CD8-positive, alpha-beta memory T cell (primary cell): Measurements from ENCODE around the gene ZNF784. TPM values are rescaled to one million over a fixed set of nuclear protein-coding genes. Genes with fewer than 3 reads are reported as not detected.

Experiments used
- CTCF ChIA-PET: fragments of 350-600 bp; sonication (Branson Sonifier 250); formaldehyde crosslinking; loops from one replicate; lab custom pipeline; 2021; ENCODE audit warnings: antibody characterized with exemption; lab: Charles Lee
- POLR2A ChIA-PET: fragments of 350-600 bp; sonication (Branson Sonifier 250); formaldehyde crosslinking; loops from one replicate; lab custom pipeline; 2021; ENCODE audit warnings: antibody characterized with exemption; lab: Charles Lee
- DNase-seq, 5 donors: peaks; one replicate each; pipeline versions ENCODE4 v3.0.0 to v3.0.0-alpha.2; 2020 to 2022; ENCODE audit warnings: mixed read lengths in 1 of 5
- H3K27ac ChIP-seq: one replicate; pipeline ENCODE4 v1.7.0; 2013; ENCODE audit warnings: low read depth, mild to moderate bottlenecking, low read length, moderate library complexity
- H3K27me3 ChIP-seq: 2 replicates; pipeline ENCODE4 v1.7.0; 2013; ENCODE audit warnings: low read length, mild to moderate bottlenecking; ENCODE audit not compliant: insufficient read depth, poor library complexity, severe bottlenecking
- H3K36me3 ChIP-seq: 2 replicates; pipeline ENCODE4 v1.7.0; 2013; ENCODE audit warnings: mild to moderate bottlenecking, low read length, moderate library complexity; ENCODE audit not compliant: insufficient read depth
- H3K4me1 ChIP-seq: 2 replicates; pipeline ENCODE4 v1.7.0; 2013; ENCODE audit warnings: mild to moderate bottlenecking, low read length, moderate library complexity; ENCODE audit not compliant: insufficient read depth
- H3K4me3 ChIP-seq: 2 replicates; pipeline ENCODE4 v1.7.0; 2013; ENCODE audit warnings: mild to moderate bottlenecking, low read length
- H3K9me3 ChIP-seq: 2 replicates; pipeline ENCODE4 v1.7.0; 2013; ENCODE audit warnings: mild to moderate bottlenecking, low read length
- H3K27ac Mint-ChIP-seq, 8 donors: one replicate each; pipeline ENCODE4 v1.8.0; 2020 to 2021; ENCODE audit warnings: mixed read lengths in 8 of 8, mild to moderate bottlenecking in 6 of 8, inconsistent platforms in 3 of 8, moderate library complexity in 3 of 8
- H3K27me3 Mint-ChIP-seq, 2 donors: one replicate each; pipeline ENCODE4 v1.8.0; 2020 to 2021; ENCODE audit warnings: mixed read lengths in 2 of 2, mild to moderate bottlenecking in 1 of 2, moderate library complexity in 1 of 2
- H3K36me3 Mint-ChIP-seq, 3 donors: one replicate each; pipeline ENCODE4 v1.8.0; 2020 to 2021; ENCODE audit warnings: mixed read lengths in 3 of 3, inconsistent platforms in 1 of 3, mild to moderate bottlenecking in 1 of 3
- H3K4me1 Mint-ChIP-seq, 3 donors: one replicate each; pipeline ENCODE4 v1.8.0; 2020 to 2021; ENCODE audit warnings: mixed read lengths in 3 of 3, inconsistent platforms in 1 of 3, mild to moderate bottlenecking in 1 of 3
- H3K4me3 Mint-ChIP-seq, 7 donors: one replicate each; pipeline ENCODE4 v1.8.0; 2020 to 2021; ENCODE audit warnings: mixed read lengths in 7 of 7, mild to moderate bottlenecking in 6 of 7, moderate library complexity in 4 of 7, inconsistent platforms in 2 of 7
- H3K9me3 Mint-ChIP-seq, 5 donors: one replicate each; pipeline ENCODE4 v1.8.0; 2020 to 2022; ENCODE audit warnings: mixed read lengths in 5 of 5, mild to moderate bottlenecking in 3 of 5, moderate library complexity in 2 of 5, inconsistent platforms in 1 of 5
- polyA plus RNA-seq: library from polyadenylated mRNA; unstranded; fragments of 300-500 nt; fragmentation: Illumina TruSeq; gene quantifications from one replicate; pipeline ENCODE4 v1.2.3, GENCODE V29; 2021
- total RNA-seq, 2 experiments: library from RNA; stranded (reverse); gene quantifications; one replicate each; pipeline ENCODE4 v1.2.3, GENCODE V29; 2021

The ZNF784 gene
- total and polyA plus RNA-seq, 3 experiments from 2014 or later = 1.0 to 2.9 (median 2.6) TPM

- H3K9me3 ChIP-seq = no peaks in the 10 kb centered on the region
- peak overlapping the region in 3 of 8 donors; percentile 23 to 60 (median 42) for H3K27ac Mint-ChIP-seq
- H3K27me3 ChIP-seq = no peaks in the 10 kb centered on the region
- H3K36me3 Mint-ChIP-seq = peaks cover 0 to 15% (median 0%) of the 10 kb centered on the region in 3 donors
- H3K4me3 Mint-ChIP-seq = peak overlapping the region in 5 of 7 donors; percentile 23 to 82 (median 39)
- ChIA-PET CTCF (interaction anchor here (3.9 kb wide), 1 partner anchor 19 kb away, joined by 26 read pairs; no protein-coding TSS in a partner anchor), POLR2A (interaction anchor here (0.5 kb wide), 1 partner anchor 26 kb away, joined by 3 read pairs; the partner anchor contains the start of gene ZNF784)
- no peaks in the 10 kb centered on the region for H3K36me3 ChIP-seq
- H3K4me1 Mint-ChIP-seq = peaks cover 11 to 32% (median 14%) of the 10 kb centered on the region in 3 donors
- H3K4me1 ChIP-seq = peaks cover 19% of the 10 kb centered on the region
- H3K4me3 ChIP-seq = no peak overlapping the region
- H3K27ac ChIP-seq = no peak overlapping the region
- H3K9me3 Mint-ChIP-seq = peaks cover 0 to 3% (median 0%) of the 10 kb centered on the region in 5 donors
- H3K27me3 Mint-ChIP-seq = peaks cover 0 to 7% of the 10 kb centered on the region in 2 donors
- no peak for DNase-seq
These were observed 26.4 kb upstream of the ZNF784 start for GRCh38 chr19:55650602-55651230.

GRCh38 chr19:55650126-55650557 lies 25.8 kb upstream of the ZNF784 start:
- peak overlapping the region in 5 of 7 donors; percentile 28 to 82 (median 41) for H3K4me3 Mint-ChIP-seq
- H3K9me3 Mint-ChIP-seq = peaks cover 0 to 3% (median 0%) of the 10 kb centered on the region in 5 donors
- POLR2A ChIA-PET = interaction anchor here (0.5 kb wide), 1 partner anchor 26 kb away, joined by 3 read pairs; the partner anchor contains the start of gene ZNF784
- no peak overlapping the region for H3K27ac Mint-ChIP-seq
- H3K9me3 ChIP-seq = no peaks in the 10 kb centered on the region
- peaks cover 4% of the 10 kb centered on the region for H3K36me3 ChIP-seq
- CTCF ChIA-PET = interaction anchor here (3.9 kb wide), 1 partner anchor 18 kb away, joined by 26 read pairs; no protein-coding TSS in a partner anchor
- peaks cover 0 to 16% (median 0%) of the 10 kb centered on the region in 3 donors for H3K36me3 Mint-ChIP-seq
- peaks cover 10 to 33% (median 16%) of the 10 kb centered on the region in 3 donors for H3K4me1 Mint-ChIP-seq
- no peak for DNase-seq
- H3K27me3 Mint-ChIP-seq = peaks cover 0 to 7% of the 10 kb centered on the region in 2 donors
- H3K27me3 ChIP-seq = no peaks in the 10 kb centered on the region
- H3K4me1 ChIP-seq = peaks cover 16% of the 10 kb centered on the region
- H3K27ac ChIP-seq = no peak overlapping the region
- H3K4me3 ChIP-seq = no peak overlapping the region

- Mint-ChIP-seq H3K27me3 (peaks cover 0 to 7% of the 10 kb centered on the region in 2 donors), H3K9me3 (peaks cover 0 to 3% (median 0%) of the 10 kb centered on the region in 5 donors), H3K36me3 (peaks cover 0 to 16% (median 0%) of the 10 kb centered on the region in 3 donors), H3K4me3 (peak overlapping the region in 6 of 7 donors; percentile 55 to 80 (median 72)), H3K27ac (peak overlapping the region in 2 of 8 donors; percentile 46 to 70), H3K4me1 (peaks cover 11 to 35% (median 17%) of the 10 kb centered on the region in 3 donors)
- Histone ChIP-seq H3K4me3 (no peak overlapping the region), H3K36me3 (peaks cover 4% of the 10 kb centered on the region), H3K27me3 (no peaks in the 10 kb centered on the region), H3K4me1 (peaks cover 17% of the 10 kb centered on the region), H3K9me3 (no peaks in the 10 kb centered on the region), H3K27ac (peak overlapping the region; percentile 69)
- CTCF ChIA-PET = interaction anchor here (0.8 to 3.9 kb wide), 3 partner anchors 10 to 17 kb away, joined by 3 to 26 read pairs (median 3); no protein-coding TSS in a partner anchor
- no peak for DNase-seq
- POLR2A ChIA-PET = interaction anchor here (0.5 kb wide), 1 partner anchor 23 kb away, joined by 4 read pairs; no protein-coding TSS in a partner anchor
These were observed 25.1 kb upstream of the ZNF784 start for GRCh38 chr19:55649268-55650125.

GRCh38 chr19:55648585-55649267 lies 24.4 kb upstream of the ZNF784 start:
- Mint-ChIP-seq H3K27ac (peak overlapping the region in 1 of 8 donors; percentile 46), H3K27me3 (peaks cover 0 to 1% of the 10 kb centered on the region in 2 donors), H3K4me1 (peaks cover 17 to 43% (median 24%) of the 10 kb centered on the region in 3 donors), H3K36me3 (peaks cover 0 to 13% (median 0%) of the 10 kb centered on the region in 3 donors), H3K4me3 (peak overlapping the region; percentile 58 to 87 (median 67)), H3K9me3 (peaks cover 0 to 2% (median 0%) of the 10 kb centered on the region in 5 donors)
- peak overlapping the region; percentile 69 for H3K27ac ChIP-seq
- ChIA-PET POLR2A (interaction anchor here (3.0 kb wide), 1 partner anchor 13 kb away, joined by 12 read pairs; no protein-coding TSS in a partner anchor), CTCF (interaction anchor here (0.8 to 3.9 kb wide), 4 partner anchors 10 to 17 kb away, joined by 3 to 26 read pairs (median 10); no protein-coding TSS in a partner anchor)
- peak overlapping the region; percentile 63 for H3K4me3 ChIP-seq
- peaks cover 24% of the 10 kb centered on the region for H3K4me1 ChIP-seq
- H3K36me3 ChIP-seq = peaks cover 4% of the 10 kb centered on the region
- no peaks in the 10 kb centered on the region for H3K27me3 ChIP-seq
- no peaks in the 10 kb centered on the region for H3K9me3 ChIP-seq
- DNase-seq = no peak

- CTCF ChIA-PET = interaction anchor here (1.0 to 3.9 kb wide), 3 partner anchors 9 to 16 kb away, joined by 3 to 26 read pairs (median 18); no protein-coding TSS in a partner anchor
- no peaks in the 10 kb centered on the region for H3K27me3 ChIP-seq
- Mint-ChIP-seq H3K27ac (peak within 1 kb of the TSS in 6 of 8 donors; percentile 61 to 86 (median 66)), H3K27me3 (no peaks in the 10 kb centered on the region), H3K36me3 (peaks cover 0 to 13% (median 0%) of the 10 kb centered on the region in 3 donors), H3K4me1 (peaks cover 23 to 46% (median 30%) of the 10 kb centered on the region in 3 donors), H3K9me3 (peaks cover 0 to 5% (median 0%) of the 10 kb centered on the region in 5 donors), H3K4me3 (peak within 1 kb of the TSS; percentile 67 to 87 (median 73))
- no peaks in the 10 kb centered on the region for H3K9me3 ChIP-seq
- peaks cover 28% of the 10 kb centered on the region for H3K4me1 ChIP-seq
- POLR2A ChIA-PET = interaction anchor here (0.7 to 3.0 kb wide), 4 partner anchors 12 to 24 kb away, joined by 3 to 12 read pairs (median 4); partner anchors contain the start of gene ZNF784
- peak in 3 of 5 donors; percentile 31 to 72 (median 63) for DNase-seq
- H3K27ac ChIP-seq = peak within 1 kb of the TSS; percentile 69
- peaks cover 4% of the 10 kb centered on the region for H3K36me3 ChIP-seq
- H3K4me3 ChIP-seq = peak within 1 kb of the TSS; percentile 63
These were observed 23.6 kb upstream of the ZNF784 start, which contains the start of gene CCDC106 for GRCh38 chr19:55647732-55648584. Gene CCDC106, plus strand, starts transcription at chr19:55648212. Its CDS starts 835 bp downstream, at chr19:55649047.

- Histone ChIP-seq H3K27me3 (no peaks in the 10 kb centered on the region), H3K4me1 (peaks cover 29% of the 10 kb centered on the region), H3K4me3 (peak overlapping the region; percentile 63), H3K9me3 (no peaks in the 10 kb centered on the region), H3K36me3 (peaks cover 4% of the 10 kb centered on the region), H3K27ac (peak overlapping the region; percentile 69)
- peaks cover 0 to 5% (median 0%) of the 10 kb centered on the region in 5 donors for H3K9me3 Mint-ChIP-seq
- H3K4me1 Mint-ChIP-seq = peaks cover 27 to 50% (median 34%) of the 10 kb centered on the region in 3 donors
- H3K4me3 Mint-ChIP-seq = peak overlapping the region; percentile 54 to 86 (median 70)
- H3K36me3 Mint-ChIP-seq = peaks cover 0 to 13% (median 0%) of the 10 kb centered on the region in 3 donors
- ChIA-PET POLR2A (interaction anchor here (0.6 to 3.0 kb wide), 5 partner anchors 12 to 170 kb away, joined by 3 to 12 read pairs (median 3); partner anchors contain the start of gene ZNF784), CTCF (interaction anchor here (1.2 to 3.9 kb wide), 3 partner anchors 10 to 143 kb away, joined by 3 to 26 read pairs (median 18); no protein-coding TSS in a partner anchor)
- DNase-seq = no peak
- no peaks in the 10 kb centered on the region for H3K27me3 Mint-ChIP-seq
- H3K27ac Mint-ChIP-seq = peak overlapping the region in 4 of 8 donors; percentile 63 to 86 (median 74)
These were observed 22.7 kb upstream of the ZNF784 start for GRCh38 chr19:55646889-55647731.
